Fibroblast of villous mesenchyme (primary cell): ENCODE data around the gene VCP. TPM values are rescaled to one million over a fixed set of nuclear protein-coding genes. Genes with fewer than 3 reads are reported as not detected.

Experiments
- DNase-seq: peaks from one replicate; pipeline ENCODE4 v3.0.0-alpha.2; 2010; ENCODE audit warnings: low read depth
- H3K4me3 ChIP-seq: 2 replicates; pipeline ENCODE4 v1.5.1; 2011; ENCODE audit warnings: low read depth, mild to moderate bottlenecking, low read length
- CTCF ChIP-seq: IDR thresholded peaks from 2 replicates; pipeline ENCODE4 v1.5.1; 2012; ENCODE audit warnings: low read depth, mild to moderate bottlenecking, low read length; ENCODE audit not compliant: insufficient read depth
- total RNA-seq: library from RNA; depleted of rRNA; stranded (reverse); fragments of >200 nt; gene quantifications from 2 replicates; pipeline ENCODE4 v1.2.3, GENCODE V29; 2012

Gene VCP
- total RNA-seq, 1 donor = 351 TPM

- DNase-seq = no peak
- H3K4me3 ChIP-seq = no peak overlapping the region
- TF ChIP-seq CTCF = no peak
Measured at GRCh38 chr9:35054185-35054835, 18.1 kb downstream of the VCP start.

GRCh38 chr9:35051069-35051967 lies 21.1 kb downstream of the VCP start:
- peak; percentile 50 for DNase-seq
- peak; percentile 79 for TF ChIP-seq CTCF
- no peak overlapping the region for H3K4me3 ChIP-seq

- TF ChIP-seq CTCF = no peak
- no peak for DNase-seq
- H3K4me3 ChIP-seq = no peak overlapping the region
Measured at GRCh38 chr9:35048511-35048910, 23.9 kb downstream of the VCP start.

GRCh38 chr9:35044071-35044470 lies 28.4 kb downstream of the VCP start:
- no peak for TF ChIP-seq CTCF
- no peak for DNase-seq

GRCh38 chr9:35042891-35043545 lies 29.4 kb downstream of the VCP start:
- no peak for TF ChIP-seq CTCF
- H3K4me3 ChIP-seq = no peak overlapping the region
- DNase-seq = no peak

More at GRCh38 chr9:35044071-35044470, 28.4 kb downstream of the VCP start:
- no peak overlapping the region for H3K4me3 ChIP-seq

GRCh38 chr9:35042081-35042604 lies 30.3 kb downstream of the VCP start:
- DNase-seq = peak; percentile 51
- no peak overlapping the region for H3K4me3 ChIP-seq
- TF ChIP-seq CTCF = no peak
